GM12865 (cell line): ENCODE results near the gene EPHB2.

Experiments
- DNase-seq: peaks from one replicate; pipeline ENCODE4 v3.0.0; 2010; ENCODE audit warnings: low read depth
- H3K4me3 ChIP-seq: 2 replicates; pipeline ENCODE4 v1.5.1; 2011; ENCODE audit warnings: mild to moderate bottlenecking, low read depth, low read length, control low read depth
- CTCF ChIP-seq: IDR thresholded peaks from 2 replicates; pipeline ENCODE4 v1.5.1; 2011; ENCODE audit warnings: low read length, control low read depth, low read depth, inconsistent platforms; ENCODE audit not compliant: insufficient read depth; ENCODE audit errors: missing control alignments

The EPHB2 gene

GRCh38 chr1:22852144-22852655, 141.6 kb downstream of the EPHB2 start:
- TF ChIP-seq CTCF, result no peak
- no peak for DNase-seq
- H3K4me3 ChIP-seq, result no peak overlapping the region

GRCh38 chr1:22853651-22854185, 143.1 kb downstream of the EPHB2 start:
- TF ChIP-seq CTCF, result no peak
- H3K4me3 ChIP-seq, result no peak overlapping the region
- DNase-seq, result no peak

GRCh38 chr1:22854688-22855565, 144.3 kb downstream of the EPHB2 start:
- TF ChIP-seq CTCF, result no peak
- peak; percentile 72 for DNase-seq
- no peak overlapping the region for H3K4me3 ChIP-seq

- no peak for TF ChIP-seq CTCF
- no peak overlapping the region for H3K4me3 ChIP-seq
- DNase-seq, result no peak
Observed at GRCh38 chr1:22855668-22856606, 145.3 kb downstream of the EPHB2 start.

GRCh38 chr1:22857661-22858060, 147.0 kb downstream of the EPHB2 start:
- no peak overlapping the region for H3K4me3 ChIP-seq
- no peak for DNase-seq
- no peak for TF ChIP-seq CTCF

- DNase-seq, result no peak
- no peak overlapping the region for H3K4me3 ChIP-seq
- no peak for TF ChIP-seq CTCF
Observed at GRCh38 chr1:22860414-22860800, 149.8 kb downstream of the EPHB2 start.
